Measurements from ENCODE around the gene NDUFS6. TPM values are rescaled to one million over a fixed set of nuclear protein-coding genes. Genes with fewer than 3 reads are reported as not detected.

The NDUFS6 gene
- total and polyA plus RNA-seq, 8 donors, result 12.8 to 95.0 (median 86.0) TPM; not detected in 1

GRCh38 chr5:1833264-1834021 lies 32.2 kb downstream of the NDUFS6 start:
- no peaks in the 10 kb centered on the region for H3K4me1 ChIP-seq
- H3K27ac ChIP-seq, result no peak overlapping the region
- no peaks in the 10 kb centered on the region for H3K9me3 ChIP-seq
- WGBS, 5 donors, result 74 to 88% (median 82%) methylated on average over 11 to 16 of the region's 16 CpGs
- DNase-seq, result no peak
- intact Hi-C loops (cut with DNase I; ENCODE audit: low total_unique reads), result no loop called here
- H3K4me3 ChIP-seq, result no peak overlapping the region
- H3K27me3 ChIP-seq, result peaks cover 0 to 55% (median 0%) of the 10 kb centered on the region in 3 donors
- peaks cover 0 to 10% (median 2%) of the 10 kb centered on the region in 4 donors for H3K36me3 ChIP-seq
- TF ChIP-seq POLR2A (IDR thresholded peaks at IDR 0.05) (no peak), CTCF (IDR thresholded peaks at IDR 0.05) (no peak), EP300 (IDR thresholded peaks at IDR 0.05) (no peak), POLR2AphosphoS5 (IDR thresholded peaks at IDR 0.05) (no peak)

GRCh38 chr5:1834022-1834551 lies 32.9 kb downstream of the NDUFS6 start:
- no peak for TF ChIP-seq POLR2AphosphoS5 (IDR thresholded peaks at IDR 0.05)
- TF ChIP-seq CTCF (IDR thresholded peaks at IDR 0.05), result no peak
- no peak for TF ChIP-seq EP300 (IDR thresholded peaks at IDR 0.05)
- TF ChIP-seq POLR2A (IDR thresholded peaks at IDR 0.05), result no peak
- Histone ChIP-seq H3K4me3 (no peak overlapping the region), H3K4me1 (no peaks in the 10 kb centered on the region), H3K36me3 (peaks cover 0 to 10% (median 2%) of the 10 kb centered on the region in 4 donors), H3K27ac (no peak overlapping the region), H3K27me3 (peaks cover 0 to 60% (median 0%) of the 10 kb centered on the region in 3 donors), H3K9me3 (no peaks in the 10 kb centered on the region)
- WGBS, 5 donors, result 73 to 81% (median 74%) methylated on average over 22 of the region's 22 CpGs
- no peak for DNase-seq
- intact Hi-C loops (cut with DNase I; ENCODE audit: low total_unique reads), result no loop called here

- H3K4me3 ChIP-seq, result no peak overlapping the region
- no peaks in the 10 kb centered on the region for H3K4me1 ChIP-seq
- DNase-seq, result no peak
- WGBS, 5 donors, result 47 to 53% (median 52%) methylated on average over 21 of the region's 21 CpGs
- peaks cover 0 to 68% (median 1%) of the 10 kb centered on the region in 3 donors for H3K27me3 ChIP-seq
- no peak for TF ChIP-seq EP300 (IDR thresholded peaks at IDR 0.05)
- no peak for TF ChIP-seq CTCF (IDR thresholded peaks at IDR 0.05)
- TF ChIP-seq POLR2AphosphoS5 (IDR thresholded peaks at IDR 0.05), result no peak
- no peak for TF ChIP-seq POLR2A (IDR thresholded peaks at IDR 0.05)
- H3K9me3 ChIP-seq, result no peaks in the 10 kb centered on the region
- no peak overlapping the region for H3K27ac ChIP-seq
- peaks cover 0 to 2% (median under 1%) of the 10 kb centered on the region in 4 donors for H3K36me3 ChIP-seq
- intact Hi-C loops (cut with DNase I; ENCODE audit: low total_unique reads), result no loop called here
These were observed 33.7 kb downstream of the NDUFS6 start for GRCh38 chr5:1834721-1835429.

GRCh38 chr5:1835431-1835830 lies 34.2 kb downstream of the NDUFS6 start:
- peaks cover 0 to 73% (median 7%) of the 10 kb centered on the region in 3 donors for H3K27me3 ChIP-seq
- no peaks in the 10 kb centered on the region for H3K4me1 ChIP-seq
- DNase-seq, result no peak
- H3K27ac ChIP-seq, result no peak overlapping the region
- TF ChIP-seq EP300 (IDR thresholded peaks at IDR 0.05), result no peak
- no peak for TF ChIP-seq POLR2A (IDR thresholded peaks at IDR 0.05)
- no peak for TF ChIP-seq CTCF (IDR thresholded peaks at IDR 0.05)
- no peak for TF ChIP-seq POLR2AphosphoS5 (IDR thresholded peaks at IDR 0.05)
- no peaks in the 10 kb centered on the region for H3K9me3 ChIP-seq
- no peaks in the 10 kb centered on the region for H3K36me3 ChIP-seq
- no peak overlapping the region for H3K4me3 ChIP-seq
- 77 to 83% (median 80%) methylated on average over 13 of the region's 13 CpGs for WGBS, 5 donors
- intact Hi-C loops (cut with DNase I; ENCODE audit: low total_unique reads), result no loop called here
